H1 (cell line): ENCODE results near the gene BABAM2. TPM values are rescaled to one million over a fixed set of nuclear protein-coding genes. Genes with fewer than 3 reads are reported as not detected.

Source experiments
- CTCF ChIA-PET: fragments of 300-600 bp; sonication (Branson Sonifier 250); formaldehyde crosslinking; loops from one replicate; lab custom pipeline; 2021; ENCODE audit not compliant: partially characterized antibody; lab: Charles Lee
- POLR2A ChIA-PET: fragments of 300-600 bp; sonication (Branson Sonifier 250); formaldehyde crosslinking; loops from one replicate; lab custom pipeline; 2021; ENCODE audit warnings: inconsistent platforms; ENCODE audit not compliant: partially characterized antibody; lab: Charles Lee
- DNase-seq, 2 experiments: peaks; one replicate each; pipeline versions ENCODE4 v3.0.0 to v3.0.0-alpha.2; 2010 to 2022; ENCODE audit warnings: low spot score in 2 of 2, low read depth in 1 of 2, mixed read lengths in 1 of 2
- FAIRE-seq: peaks from 2 replicates; lab custom pipeline; 2011; peaks lifted over from hg19 to GRCh38; lab: Jason Lieb, UNC
- H2AFZ ChIP-seq: 2 replicates; pipeline ENCODE4 v1.8.1; 2012; ENCODE audit warnings: low read length, inconsistent platforms
- H2AK5ac ChIP-seq: 2 replicates; pipeline ENCODE4 v1.6.1; 2013; ENCODE audit warnings: low read depth, low read length
- H2BK120ac ChIP-seq: replicated peaks from 2 replicates; pipeline ENCODE3; 2013; ENCODE audit warnings: low read depth, low read length, inconsistent platforms
- H2BK12ac ChIP-seq: 2 replicates; pipeline ENCODE4 v1.6.1; 2013; ENCODE audit warnings: low read depth, low read length
- H2BK15ac ChIP-seq: 2 replicates; pipeline ENCODE4 v1.6.1; 2013; ENCODE audit warnings: low read length
- H2BK20ac ChIP-seq: 2 replicates; pipeline ENCODE4 v1.6.1; 2013; ENCODE audit warnings: low read length
- H2BK5ac ChIP-seq: 2 replicates; pipeline ENCODE4 v1.6.1; 2013; ENCODE audit warnings: low read depth, low read length
- H3K14ac ChIP-seq: 2 replicates; pipeline ENCODE4 v1.6.1; 2013; ENCODE audit warnings: inconsistent platforms; ENCODE audit not compliant: insufficient read length
- H3K18ac ChIP-seq: 2 replicates; pipeline ENCODE4 v1.6.1; 2013; ENCODE audit warnings: low read length; ENCODE audit errors: extremely low read depth
- H3K23ac ChIP-seq: 2 replicates; pipeline ENCODE4 v1.6.1; 2013; ENCODE audit warnings: inconsistent platforms; ENCODE audit not compliant: insufficient read length
- H3K23me2 ChIP-seq: 2 replicates; pipeline ENCODE4 v1.6.1; 2013; ENCODE audit warnings: low read depth, low read length
- H3K27ac ChIP-seq: 2 replicates; pipeline ENCODE4 v1.6.1; 2011; ENCODE audit warnings: low read depth, low read length, inconsistent platforms
- H3K27me3 ChIP-seq, 4 experiments: replicated peaks in 1 of 4; 1 replicate in 1 of 4; 2 replicates in 3 of 4; pipeline versions ENCODE4 v1.6.1 to v1.8.1; 2011 to 2013; ENCODE audit warnings: low read length in 3 of 4, mild to moderate bottlenecking in 3 of 4, inconsistent platforms in 2 of 4, mixed read lengths in 2 of 4, moderate library complexity in 1 of 4; ENCODE audit not compliant: control insufficient read depth in 3 of 4, insufficient read depth in 3 of 4; ENCODE audit errors: extremely low read depth in 1 of 4
- H3K36me3 ChIP-seq, 4 experiments: 2 replicates each; pipeline versions ENCODE4 v1.6.1 to v1.8.1; 2011 to 2013; ENCODE audit warnings: mild to moderate bottlenecking in 4 of 4, low read length in 3 of 4, moderate library complexity in 2 of 4, control low read depth in 1 of 4, inconsistent platforms in 1 of 4; ENCODE audit not compliant: insufficient read depth in 4 of 4, control insufficient read depth in 2 of 4
- H3K4ac ChIP-seq: replicated peaks from 2 replicates; pipeline ENCODE3; 2013; ENCODE audit warnings: low read length, low read depth, mixed read lengths, inconsistent platforms; ENCODE audit not compliant: insufficient read length
- H3K4me1 ChIP-seq, 4 experiments: replicated peaks in 1 of 4; 1 replicate in 1 of 4; 2 replicates in 3 of 4; pipeline versions ENCODE4 v1.6.1 to v1.8.1; 2011 to 2013; ENCODE audit warnings: low read length in 3 of 4, inconsistent platforms in 2 of 4, mixed read lengths in 1 of 4; ENCODE audit not compliant: insufficient read depth in 4 of 4, control insufficient read depth in 3 of 4
- H3K4me2 ChIP-seq, 2 experiments: 2 replicates each; pipeline versions ENCODE4 v1.6.1 to v1.8.1; 2011 to 2013; ENCODE audit warnings: low read depth in 2 of 2, low read length in 2 of 2, control low read depth in 1 of 2, inconsistent platforms in 1 of 2, mild to moderate bottlenecking in 1 of 2; ENCODE audit not compliant: insufficient read depth in 1 of 2
- H3K4me3 ChIP-seq, 4 experiments: fragments of 200-600, 300-600 bp in 1 of 4; sonication (generic), shearing (Covaris generic), sonication (Bioruptor Twin) in 1 of 4; 2 replicates each; pipeline versions ENCODE4 v1.5.1 to v1.8.1; 2011 to 2016; ENCODE audit warnings: low read length in 4 of 4, low read depth in 3 of 4, control low read depth in 2 of 4, inconsistent platforms in 2 of 4, mild to moderate bottlenecking in 2 of 4, mixed read lengths in 1 of 4, moderate library complexity in 1 of 4; ENCODE audit not compliant: insufficient read depth in 2 of 4; ENCODE audit errors: extremely low read depth in 1 of 4
- H3K56ac ChIP-seq: replicated peaks from 2 replicates; pipeline ENCODE3; 2013; ENCODE audit warnings: low read depth, mild to moderate bottlenecking, mixed read lengths, low read length, inconsistent platforms; ENCODE audit not compliant: insufficient read length
- H3K79me1 ChIP-seq: 2 replicates; pipeline ENCODE4 v1.6.1; 2013; ENCODE audit warnings: low read depth, low read length, control low read depth
- H3K79me2 ChIP-seq, 2 experiments: 2 replicates each; pipeline versions ENCODE4 v1.6.1 to v1.8.1; 2012 to 2013; ENCODE audit warnings: low read length in 2 of 2, mild to moderate bottlenecking in 2 of 2, inconsistent platforms in 1 of 2; ENCODE audit not compliant: insufficient read depth in 2 of 2, control insufficient read depth in 1 of 2
- H3K9ac ChIP-seq, 4 experiments: replicated peaks in 1 of 4; 1 replicate in 1 of 4; 2 replicates in 3 of 4; pipeline versions ENCODE4 v1.6.1 to v1.8.1; 2011 to 2013; ENCODE audit warnings: low read depth in 3 of 4, low read length in 3 of 4, control low read depth in 2 of 4, mild to moderate bottlenecking in 2 of 4, moderate library complexity in 2 of 4, inconsistent platforms in 1 of 4; ENCODE audit errors: extremely low read depth in 1 of 4
- H3K9me3 ChIP-seq, 2 experiments: 2 replicates each; pipeline versions ENCODE4 v1.6.1 to v1.8.1; 2012 to 2013; ENCODE audit warnings: mild to moderate bottlenecking in 2 of 2, moderate library complexity in 2 of 2, control low read depth in 1 of 2, inconsistent platforms in 1 of 2, low read depth in 1 of 2, low read length in 1 of 2, mixed read lengths in 1 of 2; ENCODE audit not compliant: insufficient read depth in 2 of 2
- H4K20me1 ChIP-seq, 2 experiments: replicated peaks in 1 of 2; 2 replicates each; pipeline versions ENCODE3 to v1.8.1; 2011 to 2013; ENCODE audit warnings: inconsistent platforms in 2 of 2, low read length in 2 of 2, mild to moderate bottlenecking in 1 of 2; ENCODE audit not compliant: insufficient read depth in 2 of 2, control insufficient read depth in 1 of 2
- H4K5ac ChIP-seq: 2 replicates; pipeline ENCODE4 v1.6.1; 2013; ENCODE audit warnings: low read length, low read depth, mixed read lengths, inconsistent platforms; ENCODE audit not compliant: insufficient read length
- H4K8ac ChIP-seq: 2 replicates; pipeline ENCODE4 v1.8.0; 2013; ENCODE audit warnings: mild to moderate bottlenecking, moderate library complexity, low read length, inconsistent platforms; ENCODE audit not compliant: insufficient read depth; ENCODE audit errors: extremely low read depth
- H4K91ac ChIP-seq: replicated peaks from 2 replicates; pipeline ENCODE3; 2013; ENCODE audit warnings: low read length, mixed read lengths, inconsistent platforms; ENCODE audit not compliant: insufficient read length
- CHD1 ChIP-seq: IDR thresholded peaks from 2 replicates; pipeline ENCODE4 v1.6.1; 2012; ENCODE audit warnings: low read depth, low read length, improper control_type of control experiment
- FOSL1 ChIP-seq: IDR thresholded peaks from 2 replicates; pipeline ENCODE4 v1.6.1; 2011; ENCODE audit warnings: mild to moderate bottlenecking, low read depth, low read length, moderate library complexity; ENCODE audit not compliant: insufficient read depth
- KDM1A ChIP-seq: fragments of 200-600, 300-600 bp; sonication (generic); IDR thresholded peaks from 2 replicates; pipeline ENCODE4 v1.7.1; 2016; ENCODE audit warnings: mild to moderate bottlenecking, low read length, borderline replicate concordance
- KDM4A ChIP-seq: IDR thresholded peaks from one replicate; pipeline ENCODE4 v1.7.1; 2012; ENCODE audit warnings: low read depth, mild to moderate bottlenecking, moderate library complexity, low read length, inconsistent platforms; ENCODE audit not compliant: severe bottlenecking
- RNF2 ChIP-seq: fragments of 200-900, 300-1000 bp; sonication (generic); IDR thresholded peaks from 2 replicates; pipeline ENCODE4 v1.7.1; 2016; ENCODE audit warnings: borderline replicate concordance, low read depth, mild to moderate bottlenecking, antibody characterized with exemption, low read length; ENCODE audit not compliant: poor library complexity, severe bottlenecking; ENCODE audit errors: missing control alignments
- TBP ChIP-seq: IDR thresholded peaks from 2 replicates; pipeline ENCODE4 v1.6.1; 2011; ENCODE audit warnings: low read depth, low read length, improper control_type of control experiment
- WGBS, 2 experiments: shearing (Covaris generic) in 1 of 2; methylation state at CpG; one replicate each; pipeline versions ENCODE4 v1.1.6 to v1.1.7; 2013 to 2015; ENCODE audit warnings: low lambda C conversion rate in 2 of 2, mixed read lengths in 2 of 2, inconsistent platforms in 1 of 2, low coverage in 1 of 2, missing lambda C conversion rate in 1 of 2; ENCODE audit not compliant: insufficient replicate concordance in 2 of 2, insufficient coverage in 1 of 2, insufficient read length in 1 of 2; ENCODE audit errors: extremely low coverage in 1 of 2, missing lambda C conversion rate in 1 of 2; 5-methylcytosine and 5-hydroxymethylcytosine counted together
- polyA plus RNA-seq, 7 experiments: library from polyadenylated mRNA; depleted of rRNA in 3 of 7; stranded (reverse) in 5 of 7; unstranded in 2 of 7; fragments of >200 nt in 5 of 7; fragments of 200-250 nt in 2 of 7; gene quantifications; 1 replicate in 5 of 7; 2 replicates in 1 of 7; 4 replicates in 1 of 7; pipeline versions ENCODE4 v1.2.1 to v1.2.3, GENCODE V29; 2011 to 2013; ENCODE audit warnings: missing spikeins in 2 of 7, mixed read lengths in 2 of 7
- total RNA-seq: library from RNA; stranded (reverse); fragmentation: NEBNext Ultra II Directional; extraction: Animal tissue kit (Norgen Biotek cat#: 25700); gene quantifications from 2 replicates; pipeline ENCODE4 v1.2.1, GENCODE V29; 2021

Gene BABAM2
- total and polyA plus RNA-seq, 2 of the 8 experiments (the other 6 are each of a cell fraction or from before 2014, with no cell fraction given) = 15.8 to 20.9 TPM

GRCh38 chr2:27842894-27843293 is 47.6 kb upstream of the BABAM2 start:
- Histone ChIP-seq H3K36me3 (no peaks in the 10 kb centered on the region), H2AFZ (no peak overlapping the region), H3K4me2 (no peak overlapping the region), H3K14ac (no peak overlapping the region), H2BK5ac (no peak overlapping the region), H2BK120ac (no peak overlapping the region), H3K9me3 (no peaks in the 10 kb centered on the region), H4K20me1 (no peaks in the 10 kb centered on the region), H3K56ac (no peak overlapping the region), H3K27me3 (no peaks in the 10 kb centered on the region), H2AK5ac (no peak overlapping the region), H2BK20ac (no peak overlapping the region), H3K23ac (no peak overlapping the region), H3K79me2 (no peaks in the 10 kb centered on the region), H4K8ac (no peak overlapping the region), H3K23me2 (no peaks in the 10 kb centered on the region), H2BK12ac (no peak overlapping the region)
- ChIA-PET POLR2A (no interaction called here), CTCF (interaction anchor here (0.7 to 1.2 kb wide), 2 partner anchors 107 to 128 kb away, joined by 3 read pairs; no protein-coding TSS in a partner anchor)
- TF ChIP-seq TBP (no peak), KDM4A (no peak), RNF2 (no peak), KDM1A (no peak), FOSL1 (no peak), CHD1 (no peak)
- TF ChIP-seq, all 59 proteins: peak for 0
- H3K4ac ChIP-seq = no peak overlapping the region
- no peak overlapping the region for H3K4me3 ChIP-seq
- H3K18ac ChIP-seq = no peak overlapping the region
- peak overlapping the region in 1 of 4 experiments; percentile 9; a peak in 1 of 7 replicates for H3K9ac ChIP-seq
- no peaks in the 10 kb centered on the region for H3K4me1 ChIP-seq
- H2BK15ac ChIP-seq = no peak overlapping the region
- 88% methylated on average over 5 of the region's 5 CpGs; no CpG with 5 or more reads in 1 of the 2 experiments for WGBS, 2 experiments
- H4K91ac ChIP-seq = no peak overlapping the region
- H3K27ac ChIP-seq = no peak overlapping the region
- no peak for DNase-seq
- no peak for FAIRE-seq
- no peaks in the 10 kb centered on the region for H3K79me1 ChIP-seq
- no peak overlapping the region for H4K5ac ChIP-seq
